Uterus (tissue), 4 donors: ENCODE data around the gene SLC5A8. TPM values are rescaled to one million over a fixed set of nuclear protein-coding genes. Genes with fewer than 3 reads are reported as not detected.

Source experiments
- DNase-seq, 2 donors: peaks; one replicate each; pipeline ENCODE4 v3.0.0-alpha.2; 2019 to 2020
- H3K27ac ChIP-seq, 2 donors: fragments of 200-600 bp; sonication (generic); 1 replicate in 1 of 2; 2 replicates in 1 of 2; pipeline ENCODE4 v1.5.1; 2016 to 2018
- H3K27me3 ChIP-seq, 2 donors: fragments of 200-600 bp; sonication (generic); one replicate each; pipeline ENCODE4 v1.5.1; 2018 to 2019; ENCODE audit warnings: control low read depth in 1 of 2
- H3K36me3 ChIP-seq, 2 donors: fragments of 200-600 bp; sonication (generic); one replicate each; pipeline ENCODE4 v1.5.1; 2019; ENCODE audit warnings: control low read depth in 1 of 2
- H3K4me1 ChIP-seq, 2 donors: fragments of 200-600 bp; sonication (generic); one replicate each; pipeline ENCODE4 v1.5.1; 2018 to 2019; ENCODE audit warnings: control low read depth in 1 of 2
- H3K4me3 ChIP-seq, 2 donors: fragments of 200-600 bp; sonication (generic); 1 replicate in 1 of 2; 2 replicates in 1 of 2; pipeline ENCODE4 v1.5.1; 2018 to 2019; ENCODE audit warnings: mild to moderate bottlenecking in 1 of 2
- H3K9me3 ChIP-seq, 2 donors: fragments of 200-600 bp; sonication (generic); one replicate each; pipeline ENCODE4 v1.5.1; 2019; ENCODE audit warnings: control low read depth in 1 of 2
- CTCF ChIP-seq, 4 experiments: fragments of 200-600 bp in 2 of 4; fragments of 450-650 bp in 2 of 4; sonication (generic) in 2 of 4; IDR thresholded peaks; one replicate each; pipeline ENCODE4 v1.5.1; 2016 to 2019; ENCODE audit warnings: antibody characterized with exemption in 4 of 4, mild to moderate bottlenecking in 2 of 4, moderate library complexity in 1 of 4
- POLR2A ChIP-seq, 2 donors: fragments of 450-650 bp; IDR thresholded peaks; one replicate each; pipeline ENCODE4 v1.6.1; 2016; ENCODE audit warnings: antibody characterized with exemption in 2 of 2, mild to moderate bottlenecking in 1 of 2, moderate library complexity in 1 of 2
- intact Hi-C: fragments of 100-400 bp; cut with DNase I; formaldehyde crosslinking; loops from one replicate; pipeline ENCODE4 v1.15.1; 2023; ENCODE audit warnings: low total_unique reads
- total RNA-seq, 4 donors: library from RNA; depleted of rRNA in 3 of 4; stranded (reverse); fragments of >200 nt in 3 of 4; gene quantifications; one replicate each; pipeline versions ENCODE4 v1.1.0 to v1.2.4, GENCODE V29; 2014 to 2023
- donor health status: DM: yes; HTN: yes; CAD: no.

The SLC5A8 gene
- total RNA-seq, 4 donors from 2014 or later: 0.14 TPM; not detected in 3

GRCh38 chr12:101127521-101128219, 82.4 kb downstream of the SLC5A8 start:
- Histone ChIP-seq H3K27me3 (no peaks in the 10 kb centered on the region), H3K36me3 (no peaks in the 10 kb centered on the region), H3K4me1 (no peaks in the 10 kb centered on the region), H3K27ac (no peak overlapping the region), H3K9me3 (no peaks in the 10 kb centered on the region), H3K4me3 (no peak overlapping the region)
- DNase-seq: no peak
- intact Hi-C loops: no loop called here
- TF ChIP-seq CTCF (IDR thresholded peaks at IDR 0.05) (no peak), POLR2A (IDR thresholded peaks at IDR 0.05) (no peak)

GRCh38 chr12:101117842-101118241, 92.2 kb downstream of the SLC5A8 start:
- no peaks in the 10 kb centered on the region for H3K4me1 ChIP-seq
- intact Hi-C loops: no loop called here

GRCh38 chr12:101116911-101117310, 93.1 kb downstream of the SLC5A8 start:
- Histone ChIP-seq H3K36me3 (no peaks in the 10 kb centered on the region), H3K9me3 (no peaks in the 10 kb centered on the region), H3K27ac (no peak overlapping the region)

More at GRCh38 chr12:101117842-101118241, 92.2 kb downstream of the SLC5A8 start:
- H3K27me3 ChIP-seq: no peaks in the 10 kb centered on the region
- H3K27ac ChIP-seq: no peak overlapping the region
- no peaks in the 10 kb centered on the region for H3K36me3 ChIP-seq
- no peak for DNase-seq
- H3K4me3 ChIP-seq: no peak overlapping the region
- no peaks in the 10 kb centered on the region for H3K9me3 ChIP-seq
- TF ChIP-seq CTCF (IDR thresholded peaks at IDR 0.05) (no peak), POLR2A (IDR thresholded peaks at IDR 0.05) (no peak)

GRCh38 chr12:101115326-101115725, 94.7 kb downstream of the SLC5A8 start:
- Histone ChIP-seq H3K27me3 (no peaks in the 10 kb centered on the region), H3K27ac (no peak overlapping the region), H3K4me1 (no peaks in the 10 kb centered on the region), H3K36me3 (no peaks in the 10 kb centered on the region), H3K4me3 (no peak overlapping the region), H3K9me3 (no peaks in the 10 kb centered on the region)
- no peak for DNase-seq
- intact Hi-C loops: no loop called here
- TF ChIP-seq POLR2A (IDR thresholded peaks at IDR 0.05): no peak
- TF ChIP-seq CTCF (IDR thresholded peaks at IDR 0.05): no peak

More at GRCh38 chr12:101116911-101117310, 93.1 kb downstream of the SLC5A8 start:
- DNase-seq: no peak
- Histone ChIP-seq H3K4me1 (no peaks in the 10 kb centered on the region), H3K4me3 (no peak overlapping the region), H3K27me3 (no peaks in the 10 kb centered on the region)
- no peak for TF ChIP-seq CTCF (IDR thresholded peaks at IDR 0.05)
- TF ChIP-seq POLR2A (IDR thresholded peaks at IDR 0.05): no peak
- intact Hi-C loops: no loop called here

- Histone ChIP-seq H3K9me3 (no peaks in the 10 kb centered on the region), H3K4me3 (no peak overlapping the region), H3K27ac (no peak overlapping the region), H3K36me3 (no peaks in the 10 kb centered on the region), H3K27me3 (no peaks in the 10 kb centered on the region), H3K4me1 (no peaks in the 10 kb centered on the region)
- no peak for DNase-seq
- intact Hi-C loops: no loop called here
- TF ChIP-seq CTCF (IDR thresholded peaks at IDR 0.05) (no peak), POLR2A (IDR thresholded peaks at IDR 0.05) (no peak)
These were observed 98.6 kb downstream of the SLC5A8 start for GRCh38 chr12:101111441-101111840.
